Colonic mucosa (tissue), 4 donors: ENCODE results near the gene TAF13. TPM values are rescaled to one million over a fixed set of nuclear protein-coding genes. Genes with fewer than 3 reads are reported as not detected.
A peak's percentile ranks its signal among the peaks of the same experiment; 100 is the strongest.

Experiments
- DNase-seq: peaks from one replicate; pipeline ENCODE4 v3.0.0-alpha.2; 2020
- H3K27ac ChIP-seq: fragments of 200-600 bp; one replicate; pipeline ENCODE4 v1.8.0; 2021
- H3K27me3 ChIP-seq: fragments of 200-600 bp; one replicate; pipeline ENCODE4 v1.8.0; 2021
- H3K36me3 ChIP-seq: fragments of 200-600 bp; one replicate; pipeline ENCODE4 v1.8.0; 2021
- H3K4me1 ChIP-seq: fragments of 200-600 bp; one replicate; pipeline ENCODE4 v1.8.0; 2021; ENCODE audit warnings: mild to moderate bottlenecking
- H3K4me3 ChIP-seq: fragments of 200-600 bp; one replicate; pipeline ENCODE4 v1.8.0; 2021
- H3K9ac ChIP-seq, 2 donors: one replicate each; pipeline ENCODE4 v1.7.0; 2013; ENCODE audit warnings: control low read depth in 2 of 2, low read depth in 2 of 2, low read length in 2 of 2
- H3K9me3 ChIP-seq: fragments of 200-600 bp; one replicate; pipeline ENCODE4 v1.8.0; 2021
- intact Hi-C: fragments of 100-400 bp; cut with DNase I; formaldehyde crosslinking; loops from one replicate; pipeline ENCODE4 v1.14.1; 2022
- total RNA-seq, 2 donors: library from RNA; stranded (reverse); fragmentation: NEBNext Ultra II Directional in 1 of 2; extraction: Animal tissue kit (Norgen Biotek cat#: 25700) in 1 of 2; gene quantifications; one replicate each; pipeline ENCODE4 v1.2.1, GENCODE V29; 2021
- TF ChIP-seq, protein P1 (sequence below): fragments of 200-600 bp; IDR thresholded peaks from one replicate; pipeline ENCODE4 v1.8.0; 2022; ENCODE audit warnings: antibody characterized with exemption, mild to moderate bottlenecking
- donor health status: healthy.
- donor health status: DM: no; HTN: no; CAD: no.
- donor health status: DM: no; HTN: no; CAD: no.

TAF13 gene
- total RNA-seq, 2 donors from 2014 or later, result 49.4 to 50.9 TPM

DNA sequence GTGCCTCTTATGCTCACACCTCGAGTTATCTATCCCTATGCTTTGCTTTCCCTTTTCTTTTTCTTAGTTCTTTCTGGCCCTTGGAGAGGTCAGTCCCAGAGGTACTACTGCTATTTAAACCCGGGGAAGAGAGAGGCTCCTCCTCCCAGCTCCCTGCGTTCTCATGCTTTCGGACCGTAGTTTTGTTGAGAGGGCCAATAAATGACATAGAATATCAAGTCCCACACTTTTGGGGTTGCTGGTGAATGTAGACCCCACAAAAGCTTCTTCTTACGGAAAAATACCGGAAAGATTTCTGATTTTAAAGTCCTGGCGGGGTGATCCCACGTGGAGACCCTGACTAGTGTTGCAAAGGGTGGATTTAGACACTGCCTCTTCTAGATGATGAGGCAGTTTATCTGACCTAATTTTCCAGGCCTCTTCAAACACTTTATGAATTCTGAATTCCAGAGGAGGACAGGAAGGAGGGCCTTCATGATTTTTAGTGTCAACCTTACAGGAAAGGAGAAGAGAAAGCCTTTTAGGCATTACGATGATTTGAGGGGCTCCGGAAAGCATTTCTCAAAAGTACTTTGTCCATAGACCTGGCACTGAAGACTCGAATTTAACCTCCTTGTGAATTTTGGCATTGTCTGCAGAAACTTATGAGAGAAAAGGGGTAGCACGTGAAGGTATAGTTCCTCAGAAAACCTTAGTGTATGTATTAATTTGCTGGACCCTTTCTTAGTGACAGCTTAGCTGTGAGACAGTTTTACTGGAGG, 15.5 kb upstream of the TAF13 start:
- DNase-seq, result peak; percentile 61

DNA sequence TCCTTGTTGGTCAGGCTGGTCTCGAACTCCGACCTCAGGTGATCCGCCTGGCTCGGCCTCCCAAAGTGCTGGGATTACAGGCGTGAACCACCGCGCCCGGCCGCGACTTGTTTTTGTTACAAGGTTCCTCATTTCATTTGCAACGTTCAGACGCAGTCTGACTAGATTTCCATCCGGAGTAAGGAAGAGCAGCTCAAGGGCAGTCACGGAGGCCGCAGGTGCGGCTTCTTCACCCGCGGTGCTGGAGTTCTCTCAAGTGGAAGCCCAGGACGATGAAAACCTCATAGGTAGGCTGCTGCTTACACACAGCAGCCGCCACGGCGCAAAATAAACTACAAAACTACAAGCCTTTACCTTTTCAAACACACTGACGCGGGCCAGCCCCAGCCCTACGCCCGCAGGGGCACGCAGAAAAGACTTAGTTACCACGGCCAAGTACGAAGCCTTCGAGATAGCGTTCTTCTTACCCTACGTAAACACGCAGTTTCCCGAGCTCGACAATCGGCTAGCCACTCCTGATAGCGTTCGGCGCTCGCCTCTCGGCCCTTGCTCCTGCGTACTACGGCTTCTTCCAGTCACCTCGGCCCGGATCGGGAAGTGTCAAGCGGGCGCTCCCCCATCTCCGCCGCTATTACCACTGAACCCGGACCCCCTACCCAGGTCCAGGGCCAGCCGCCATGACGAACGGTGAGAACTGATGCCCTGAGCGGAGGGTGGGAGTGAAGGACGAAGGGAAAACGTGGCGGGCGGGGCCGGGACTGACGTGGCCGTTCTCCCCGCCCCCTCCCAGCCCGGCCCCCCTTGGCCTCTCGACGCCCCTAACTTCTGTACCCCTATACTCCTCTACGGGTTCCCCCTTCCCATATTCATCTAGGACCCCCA, 14.6 kb upstream of the TAF13 start, which contains the start of gene TMEM167B:
Gene TMEM167B, plus strand, starts transcription at position 569 of the 882 bp plus-strand sequence. Its CDS starts 109 bp downstream, at position 678.
- no peaks in the 10 kb centered on the region for H3K27me3 ChIP-seq
- peak within 1 kb of the TSS; percentile 82 for H3K27ac ChIP-seq
- H3K9ac ChIP-seq, result peak within 1 kb of the TSS; percentile 96
- no peaks in the 10 kb centered on the region for H3K9me3 ChIP-seq
- intact Hi-C loops, result no loop called here
- H3K4me1 ChIP-seq, result peaks cover 8% of the 10 kb centered on the region
- DNase-seq, result peak; percentile 95
- H3K36me3 ChIP-seq, result peaks cover 4% of the 10 kb centered on the region
- H3K4me3 ChIP-seq, result peak within 1 kb of the TSS; percentile 59
- TF ChIP-seq, protein P1, sequence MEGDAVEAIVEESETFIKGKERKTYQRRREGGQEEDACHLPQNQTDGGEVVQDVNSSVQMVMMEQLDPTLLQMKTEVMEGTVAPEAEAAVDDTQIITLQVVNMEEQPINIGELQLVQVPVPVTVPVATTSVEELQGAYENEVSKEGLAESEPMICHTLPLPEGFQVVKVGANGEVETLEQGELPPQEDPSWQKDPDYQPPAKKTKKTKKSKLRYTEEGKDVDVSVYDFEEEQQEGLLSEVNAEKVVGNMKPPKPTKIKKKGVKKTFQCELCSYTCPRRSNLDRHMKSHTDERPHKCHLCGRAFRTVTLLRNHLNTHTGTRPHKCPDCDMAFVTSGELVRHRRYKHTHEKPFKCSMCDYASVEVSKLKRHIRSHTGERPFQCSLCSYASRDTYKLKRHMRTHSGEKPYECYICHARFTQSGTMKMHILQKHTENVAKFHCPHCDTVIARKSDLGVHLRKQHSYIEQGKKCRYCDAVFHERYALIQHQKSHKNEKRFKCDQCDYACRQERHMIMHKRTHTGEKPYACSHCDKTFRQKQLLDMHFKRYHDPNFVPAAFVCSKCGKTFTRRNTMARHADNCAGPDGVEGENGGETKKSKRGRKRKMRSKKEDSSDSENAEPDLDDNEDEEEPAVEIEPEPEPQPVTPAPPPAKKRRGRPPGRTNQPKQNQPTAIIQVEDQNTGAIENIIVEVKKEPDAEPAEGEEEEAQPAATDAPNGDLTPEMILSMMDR, result no peak

More for the DNA sequence above, 15.5 kb upstream of the TAF13 start:
- H3K27ac ChIP-seq, result peak overlapping the region; percentile 82
- no peaks in the 10 kb centered on the region for H3K9me3 ChIP-seq
- peaks cover 8% of the 10 kb centered on the region for H3K4me1 ChIP-seq
- intact Hi-C loops, result no loop called here
- H3K4me3 ChIP-seq, result peak overlapping the region; percentile 59
- no peaks in the 10 kb centered on the region for H3K27me3 ChIP-seq
- TF ChIP-seq, protein P1, result no peak
- peaks cover 4% of the 10 kb centered on the region for H3K36me3 ChIP-seq
- peak overlapping the region; percentile 96 for H3K9ac ChIP-seq

DNA sequence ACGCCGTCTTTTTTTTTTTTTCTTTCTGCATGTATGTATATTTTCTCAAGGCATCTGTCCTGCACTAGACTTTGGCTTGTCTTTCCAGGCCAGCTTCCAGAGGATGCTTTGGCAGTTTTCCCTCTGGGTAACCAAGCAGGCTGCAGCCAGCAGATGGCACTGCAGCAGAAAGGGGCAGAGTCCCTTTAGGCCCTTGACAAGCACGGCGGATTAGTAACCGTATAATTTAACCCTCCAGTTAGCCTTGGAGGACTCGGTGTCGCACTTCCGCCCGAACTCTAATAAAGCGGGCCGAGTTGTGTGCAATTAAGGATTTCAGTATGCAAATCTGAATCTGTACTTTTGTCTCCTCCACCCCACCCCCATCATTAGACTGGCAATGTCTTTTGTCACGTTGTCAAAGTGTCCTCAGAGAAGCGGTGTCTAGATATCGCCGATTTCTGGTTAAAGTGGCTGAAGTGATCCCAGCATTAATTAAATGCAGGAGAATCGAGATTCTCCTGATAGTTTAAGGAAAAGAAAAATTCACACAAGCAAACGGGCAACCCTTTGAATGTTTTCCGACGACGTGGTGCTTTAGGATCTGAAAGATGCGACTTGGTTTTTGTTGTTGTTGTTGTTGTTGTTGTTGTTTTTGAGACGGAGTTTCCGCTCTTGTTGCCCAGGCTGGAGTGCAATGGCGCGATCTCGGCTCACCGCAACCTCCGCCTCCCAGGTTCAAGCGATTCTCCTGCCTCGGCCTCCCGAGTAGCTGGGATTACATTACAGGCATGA, 13.6 kb upstream of the TAF13 start:
- Histone ChIP-seq H3K9ac (no peak overlapping the region), H3K27me3 (no peaks in the 10 kb centered on the region), H3K27ac (peak overlapping the region; percentile 82), H3K36me3 (peaks cover 2% of the 10 kb centered on the region), H3K4me3 (peak overlapping the region; percentile 59), H3K4me1 (peaks cover 8% of the 10 kb centered on the region), H3K9me3 (no peaks in the 10 kb centered on the region)
- DNase-seq, result peak; percentile 92
- TF ChIP-seq, protein P1, result peak; percentile 64
- intact Hi-C loops, result no loop called here

DNA sequence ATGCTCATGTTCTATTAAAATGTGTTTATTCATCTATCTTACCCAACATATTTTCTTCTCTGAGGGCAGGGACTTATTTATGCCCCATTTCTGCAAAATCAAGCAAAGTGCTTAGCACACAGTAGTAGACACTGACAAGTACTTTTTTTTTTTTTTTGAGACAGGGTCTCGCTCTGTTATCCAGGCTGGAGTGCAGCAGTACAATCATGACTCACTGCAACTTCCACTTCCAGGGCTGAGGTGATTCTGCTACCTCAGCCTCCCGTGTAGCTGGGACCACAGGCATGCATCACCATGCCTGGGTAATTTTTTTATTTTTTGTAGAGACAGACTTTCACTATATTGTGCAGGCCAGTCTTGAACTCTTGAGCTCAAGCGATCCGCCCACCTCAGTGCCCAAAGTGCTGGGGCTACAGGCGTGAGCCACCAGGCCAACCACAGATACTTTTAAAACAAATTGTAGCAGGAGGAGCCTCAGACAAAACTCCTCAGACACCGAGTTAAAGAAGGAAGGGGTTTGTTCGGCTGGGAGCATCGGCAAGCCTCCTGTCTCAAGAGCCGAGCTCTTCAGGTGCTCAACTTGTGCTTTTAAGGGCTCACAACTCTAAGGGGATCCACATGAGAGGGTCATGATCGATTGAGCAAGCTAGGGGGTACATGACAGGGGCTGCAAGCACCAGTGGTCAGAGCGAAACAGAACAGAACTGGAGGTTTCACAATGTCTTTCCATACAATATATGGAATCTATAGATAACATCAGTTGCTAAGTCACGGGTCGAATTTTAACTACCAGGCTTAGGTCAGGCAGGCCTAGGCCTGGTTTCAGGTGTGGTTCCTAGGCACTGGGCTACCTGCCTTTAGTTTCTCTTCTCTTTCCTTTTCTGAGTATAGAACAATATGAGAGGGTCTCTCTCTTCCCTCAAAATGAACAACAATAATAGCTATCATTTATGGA, 9.0 kb upstream of the TAF13 start:
- TF ChIP-seq, protein P1, result no peak
- no peaks in the 10 kb centered on the region for H3K4me1 ChIP-seq
- H3K36me3 ChIP-seq, result no peaks in the 10 kb centered on the region
- no peak overlapping the region for H3K27ac ChIP-seq
- no peak for DNase-seq
- no peak overlapping the region for H3K9ac ChIP-seq
- H3K4me3 ChIP-seq, result no peak overlapping the region
- H3K9me3 ChIP-seq, result no peaks in the 10 kb centered on the region
- intact Hi-C loops, result no loop called here
- H3K27me3 ChIP-seq, result no peaks in the 10 kb centered on the region
